ENCODE results near the gene SFSWAP.

SFSWAP gene

GRCh38 chr12:131784909-131785762 is 74.2 kb downstream of the SFSWAP start:
- TF ChIP-seq, protein P1, sequence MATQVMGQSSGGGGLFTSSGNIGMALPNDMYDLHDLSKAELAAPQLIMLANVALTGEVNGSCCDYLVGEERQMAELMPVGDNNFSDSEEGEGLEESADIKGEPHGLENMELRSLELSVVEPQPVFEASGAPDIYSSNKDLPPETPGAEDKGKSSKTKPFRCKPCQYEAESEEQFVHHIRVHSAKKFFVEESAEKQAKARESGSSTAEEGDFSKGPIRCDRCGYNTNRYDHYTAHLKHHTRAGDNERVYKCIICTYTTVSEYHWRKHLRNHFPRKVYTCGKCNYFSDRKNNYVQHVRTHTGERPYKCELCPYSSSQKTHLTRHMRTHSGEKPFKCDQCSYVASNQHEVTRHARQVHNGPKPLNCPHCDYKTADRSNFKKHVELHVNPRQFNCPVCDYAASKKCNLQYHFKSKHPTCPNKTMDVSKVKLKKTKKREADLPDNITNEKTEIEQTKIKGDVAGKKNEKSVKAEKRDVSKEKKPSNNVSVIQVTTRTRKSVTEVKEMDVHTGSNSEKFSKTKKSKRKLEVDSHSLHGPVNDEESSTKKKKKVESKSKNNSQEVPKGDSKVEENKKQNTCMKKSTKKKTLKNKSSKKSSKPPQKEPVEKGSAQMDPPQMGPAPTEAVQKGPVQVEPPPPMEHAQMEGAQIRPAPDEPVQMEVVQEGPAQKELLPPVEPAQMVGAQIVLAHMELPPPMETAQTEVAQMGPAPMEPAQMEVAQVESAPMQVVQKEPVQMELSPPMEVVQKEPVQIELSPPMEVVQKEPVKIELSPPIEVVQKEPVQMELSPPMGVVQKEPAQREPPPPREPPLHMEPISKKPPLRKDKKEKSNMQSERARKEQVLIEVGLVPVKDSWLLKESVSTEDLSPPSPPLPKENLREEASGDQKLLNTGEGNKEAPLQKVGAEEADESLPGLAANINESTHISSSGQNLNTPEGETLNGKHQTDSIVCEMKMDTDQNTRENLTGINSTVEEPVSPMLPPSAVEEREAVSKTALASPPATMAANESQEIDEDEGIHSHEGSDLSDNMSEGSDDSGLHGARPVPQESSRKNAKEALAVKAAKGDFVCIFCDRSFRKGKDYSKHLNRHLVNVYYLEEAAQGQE (IDR thresholded peaks at IDR 0.05; ENCODE audit: insufficient replicate concordance, low read depth), result no peak
- no peak for TF ChIP-seq SPI1 (IDR thresholded peaks at IDR 0.05; ENCODE audit: borderline replicate concordance, low read depth)
- no peak for TF ChIP-seq GABPA (IDR thresholded peaks at IDR 0.05; ENCODE audit: low read depth)
- TF ChIP-seq CTCF (IDR thresholded peaks at IDR 0.05; ENCODE audit: insufficient read depth, low read length), result no peak
- TF ChIP-seq POLR2AphosphoS5 (IDR thresholded peaks at IDR 0.05; ENCODE audit: low read depth), result no peak
- Histone ChIP-seq H3K27me3 (ENCODE audit: insufficient read depth, poor library complexity, severe bottlenecking) (no peaks in the 10 kb centered on the region), H3K4me3 (replicated peaks; ENCODE audit: insufficient read depth, low read length) (no peak overlapping the region), H3K27ac (replicated peaks) (no peak overlapping the region)
- no peak for DNase-seq (ENCODE audit: low read depth in 1 of 2, low spot score in 1 of 2)

DNA sequence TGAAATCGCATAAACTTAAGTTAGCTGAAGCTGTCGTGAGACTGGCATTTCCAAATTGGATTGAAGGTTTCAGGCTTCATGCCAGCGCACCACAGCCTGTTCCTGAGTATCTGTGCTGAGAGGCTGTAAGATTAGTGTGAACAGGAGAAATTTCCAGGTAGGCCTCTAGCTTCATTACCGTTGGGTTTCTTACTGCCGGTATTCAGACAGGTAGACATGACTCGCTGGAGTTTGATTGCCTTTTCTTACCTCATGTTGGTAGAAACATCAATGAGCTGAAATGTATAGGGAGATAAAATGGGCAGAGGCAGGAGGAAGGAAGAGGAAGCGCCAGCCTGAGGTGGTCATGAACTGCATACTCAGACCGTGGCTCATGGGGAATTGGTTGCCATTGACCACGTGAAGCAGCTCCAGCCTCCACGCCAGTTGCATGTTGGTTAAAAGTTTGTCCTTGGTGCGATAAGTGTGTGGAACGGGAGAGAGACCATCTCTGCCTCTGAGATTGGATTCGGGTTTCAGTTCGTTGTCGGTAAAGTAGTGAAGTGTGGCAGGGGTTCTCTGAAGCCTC is 75.0 kb downstream of the SFSWAP start:
- Histone ChIP-seq H3K27ac (replicated peaks) (no peak overlapping the region), H3K27me3 (ENCODE audit: insufficient read depth, poor library complexity, severe bottlenecking) (no peaks in the 10 kb centered on the region), H3K4me3 (replicated peaks; ENCODE audit: insufficient read depth, low read length) (no peak overlapping the region)
- no peak for DNase-seq (ENCODE audit: low read depth in 1 of 2, low spot score in 1 of 2)
- TF ChIP-seq, protein P1 (IDR thresholded peaks at IDR 0.05; ENCODE audit: insufficient replicate concordance, low read depth), result no peak
- TF ChIP-seq POLR2AphosphoS5 (IDR thresholded peaks at IDR 0.05; ENCODE audit: low read depth) (no peak), SPI1 (IDR thresholded peaks at IDR 0.05; ENCODE audit: borderline replicate concordance, low read depth) (no peak), GABPA (IDR thresholded peaks at IDR 0.05; ENCODE audit: low read depth) (no peak), CTCF (IDR thresholded peaks at IDR 0.05; ENCODE audit: insufficient read depth, low read length) (no peak)

GRCh38 chr12:131786331-131786730 is 75.4 kb downstream of the SFSWAP start:
- TF ChIP-seq CTCF (IDR thresholded peaks at IDR 0.05; ENCODE audit: insufficient read depth, low read length), result no peak
- TF ChIP-seq, protein P1 (IDR thresholded peaks at IDR 0.05; ENCODE audit: insufficient replicate concordance, low read depth), result no peak
- TF ChIP-seq SPI1 (IDR thresholded peaks at IDR 0.05; ENCODE audit: borderline replicate concordance, low read depth), result no peak
- TF ChIP-seq POLR2AphosphoS5 (IDR thresholded peaks at IDR 0.05; ENCODE audit: low read depth), result no peak
- TF ChIP-seq GABPA (IDR thresholded peaks at IDR 0.05; ENCODE audit: low read depth), result no peak
- DNase-seq (ENCODE audit: low read depth in 1 of 2, low spot score in 1 of 2), result no peak
- Histone ChIP-seq H3K27ac (replicated peaks) (no peak overlapping the region), H3K4me3 (replicated peaks; ENCODE audit: insufficient read depth, low read length) (no peak overlapping the region), H3K27me3 (ENCODE audit: insufficient read depth, poor library complexity, severe bottlenecking) (no peaks in the 10 kb centered on the region)

Measured in HL-60 (cell line).